NCI-H187 treated with DMSO at 0.1 percent for 48 hours (cell line): ENCODE results near the gene DPP4.

ENCODE experiments used
- DNase-seq: peaks from one replicate; lab custom pipeline; 2025; lab: John Stamatoyannopoulos, UW

Gene DPP4

DNA sequence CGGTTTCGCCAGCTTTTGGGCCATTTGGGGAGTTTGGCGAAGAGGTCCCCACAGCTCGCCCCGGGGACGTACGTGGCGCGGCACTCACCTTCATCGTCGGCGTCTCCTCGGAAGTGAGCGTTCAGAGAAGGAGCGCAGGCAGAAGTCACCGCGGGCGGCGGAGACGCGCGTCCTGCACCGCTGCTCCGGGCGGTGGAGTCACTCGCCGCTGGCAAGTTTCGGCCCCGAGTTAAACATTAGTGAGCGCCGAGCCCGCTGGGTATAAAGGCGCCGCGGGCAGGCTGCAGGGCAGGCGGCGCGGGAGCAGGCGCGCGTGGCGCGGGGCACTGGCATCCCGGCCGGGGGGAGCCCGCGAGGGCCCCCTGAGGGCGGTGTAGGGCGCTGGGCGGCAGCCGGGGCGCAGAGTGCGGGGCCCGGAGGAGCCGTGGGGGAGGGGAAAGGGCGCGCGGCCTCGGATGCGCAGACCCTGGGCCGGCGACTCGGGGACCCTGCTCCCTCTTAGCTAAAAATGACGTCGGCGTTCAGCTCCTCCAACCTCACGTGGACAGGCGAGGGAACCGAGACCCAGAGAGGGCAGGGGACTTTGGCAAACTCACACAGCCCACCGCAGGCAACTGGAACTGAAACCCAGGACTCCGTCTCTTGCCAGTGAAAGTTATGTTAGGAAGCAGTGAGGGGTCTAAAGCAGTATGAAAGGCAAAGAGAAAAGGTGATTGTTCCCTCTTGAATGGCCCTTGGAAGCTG, at the start of gene DPP4:
DPP4 (minus strand) TSS at position 328 of the 744 bp plus-strand sequence; CDS start at position 94, 234 bp downstream.
- no peak for DNase-seq

DNA sequence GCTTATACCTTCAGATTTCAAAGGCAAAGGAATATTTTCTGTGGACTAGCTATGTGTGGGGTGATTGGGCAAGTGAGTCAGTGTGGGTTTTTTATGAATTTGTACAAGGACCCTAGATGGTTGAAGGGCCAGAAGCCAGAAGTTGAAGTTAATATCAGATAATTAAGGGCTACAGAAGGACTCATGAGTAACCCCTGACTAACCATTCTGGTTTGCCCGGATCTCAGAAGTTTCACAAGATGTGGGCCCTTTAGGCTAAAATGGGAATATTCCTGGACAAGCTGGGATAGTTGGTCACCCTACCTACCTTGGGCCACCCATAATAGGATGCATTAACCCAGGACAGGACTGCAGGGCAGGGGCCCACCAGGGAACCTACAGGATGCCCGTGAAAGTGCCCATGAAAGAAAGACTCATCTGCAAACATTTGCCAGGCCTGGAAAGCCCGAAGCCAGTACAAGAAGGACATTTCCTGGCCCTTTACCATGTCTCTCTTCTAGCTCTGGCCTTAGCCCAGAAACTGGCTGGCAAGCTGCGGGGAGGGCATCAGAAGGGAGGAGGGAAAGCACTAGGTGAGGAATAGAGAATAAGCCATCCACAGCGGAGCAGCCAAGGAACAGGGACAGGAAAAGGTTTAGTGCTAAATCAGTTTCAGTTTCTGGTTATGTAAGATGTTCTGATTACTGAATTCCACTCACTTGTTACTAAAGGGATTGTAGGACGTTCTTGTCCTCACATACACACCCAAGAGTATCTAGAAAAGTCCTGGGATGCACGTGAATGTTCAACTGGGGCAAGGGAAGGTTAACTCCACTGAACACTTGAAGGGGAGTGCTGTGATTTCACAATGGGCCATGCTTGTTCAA, 44.4 kb upstream of the DPP4 start:
- DNase-seq, result no peak

DNA sequence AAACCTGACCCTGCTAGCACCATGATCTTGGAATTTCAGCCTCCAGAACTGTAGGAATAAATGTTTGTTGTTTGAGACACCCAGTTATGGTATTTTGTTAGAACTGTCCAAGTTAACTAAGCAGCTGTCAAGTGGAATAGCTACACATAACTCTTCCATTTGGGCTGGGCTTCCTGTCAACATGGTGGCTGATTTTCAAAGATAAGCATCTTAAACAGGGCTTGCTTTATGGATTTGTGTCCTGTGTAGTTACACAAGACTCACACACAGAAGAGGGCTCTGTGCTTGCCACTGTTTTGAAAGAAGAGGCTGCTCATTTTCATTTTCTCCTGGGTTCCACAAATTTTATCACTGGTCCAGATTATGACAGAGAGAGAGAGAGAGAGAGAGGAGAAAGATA, 42.3 kb upstream of the DPP4 start:
- no peak for DNase-seq

DNA sequence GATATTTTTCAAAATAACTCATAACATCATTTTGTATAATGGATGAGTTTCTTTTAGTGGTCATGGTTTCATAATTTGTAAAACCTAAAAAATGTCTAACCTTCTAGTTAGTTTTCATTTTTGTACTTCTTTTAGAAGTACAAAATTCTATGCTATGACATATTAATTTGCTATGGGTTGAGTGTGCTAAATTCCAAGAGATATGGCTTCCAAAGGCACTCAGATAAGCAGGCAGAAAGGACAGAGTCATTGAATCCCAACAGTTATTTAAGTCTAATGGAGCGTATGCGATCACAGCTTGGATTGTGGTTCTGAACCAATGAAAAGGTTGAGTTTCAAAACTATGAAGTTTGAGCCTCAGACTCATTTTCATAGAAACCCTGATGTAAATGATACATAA, 41.1 kb upstream of the DPP4 start:
- DNase-seq, result no peak

DNA sequence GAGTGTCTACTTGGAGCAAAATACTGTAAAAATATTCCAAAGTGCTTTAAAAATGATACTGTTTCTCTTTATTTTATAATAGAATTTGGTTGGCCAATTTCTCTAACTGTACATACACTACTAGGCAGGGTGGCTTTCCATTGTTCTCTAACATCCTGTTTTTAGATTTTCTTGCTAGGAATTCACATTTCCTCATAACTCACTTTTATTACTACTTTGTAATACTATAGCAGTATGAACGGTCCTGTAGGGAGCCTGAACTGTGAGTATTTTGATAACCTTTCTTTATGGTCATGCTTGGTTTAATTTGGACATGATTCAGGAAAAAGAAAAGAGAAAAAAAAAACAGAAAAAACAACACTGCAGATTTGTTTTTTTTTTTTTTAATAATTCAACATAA, 40.3 kb upstream of the DPP4 start:
- no peak for DNase-seq

DNA sequence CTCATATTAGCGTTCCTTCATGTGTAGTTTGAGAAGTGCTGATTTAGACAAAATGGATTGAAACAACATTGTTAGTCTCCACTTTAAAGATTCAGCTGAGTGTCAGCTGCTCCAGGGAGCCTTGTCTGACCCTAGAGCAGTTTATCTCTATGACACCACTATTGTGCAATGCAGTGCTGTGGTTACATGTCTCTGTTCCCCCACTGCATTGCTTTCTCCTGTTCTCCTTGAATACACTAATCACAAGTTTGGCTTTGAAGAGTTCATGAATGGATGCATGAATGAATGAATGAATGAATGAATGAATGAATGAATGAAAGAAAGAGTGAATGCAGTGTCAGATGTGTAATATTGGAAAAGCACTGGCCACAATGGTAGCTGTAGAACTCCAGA, 39.8 kb upstream of the DPP4 start:
- no peak for DNase-seq

DNA sequence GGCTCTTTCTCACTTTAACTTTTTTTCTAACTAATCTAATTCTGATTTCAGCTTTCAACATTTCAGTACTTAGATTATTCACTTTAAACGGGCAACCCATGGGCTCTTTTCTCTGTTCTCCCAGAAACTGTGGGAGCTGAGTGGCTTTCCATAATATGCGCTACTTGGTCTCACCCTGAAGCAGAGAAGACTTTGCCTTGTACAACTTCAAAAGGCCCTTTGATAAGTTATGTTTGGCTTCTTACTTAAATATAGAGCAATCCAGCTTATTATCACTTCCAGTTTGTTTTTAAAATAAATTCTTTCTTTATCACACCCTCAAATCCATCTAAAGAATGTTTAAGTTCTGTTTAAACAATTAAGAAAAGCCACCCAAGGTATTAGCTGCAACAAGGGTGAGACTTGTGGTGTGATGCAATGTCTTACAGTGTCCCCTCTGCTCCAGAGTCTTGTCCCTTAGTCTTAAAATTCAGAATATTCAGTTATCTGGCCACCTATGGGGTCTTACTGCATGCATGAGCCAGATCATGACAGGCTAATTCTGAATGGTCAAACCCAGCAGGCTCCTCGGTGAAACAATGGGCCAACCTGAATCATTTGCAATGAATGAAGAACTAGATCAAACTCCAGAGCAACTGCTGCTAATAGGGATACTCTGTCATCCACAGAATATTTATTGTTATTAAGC, 39.2 kb upstream of the DPP4 start:
- no peak for DNase-seq

DNA sequence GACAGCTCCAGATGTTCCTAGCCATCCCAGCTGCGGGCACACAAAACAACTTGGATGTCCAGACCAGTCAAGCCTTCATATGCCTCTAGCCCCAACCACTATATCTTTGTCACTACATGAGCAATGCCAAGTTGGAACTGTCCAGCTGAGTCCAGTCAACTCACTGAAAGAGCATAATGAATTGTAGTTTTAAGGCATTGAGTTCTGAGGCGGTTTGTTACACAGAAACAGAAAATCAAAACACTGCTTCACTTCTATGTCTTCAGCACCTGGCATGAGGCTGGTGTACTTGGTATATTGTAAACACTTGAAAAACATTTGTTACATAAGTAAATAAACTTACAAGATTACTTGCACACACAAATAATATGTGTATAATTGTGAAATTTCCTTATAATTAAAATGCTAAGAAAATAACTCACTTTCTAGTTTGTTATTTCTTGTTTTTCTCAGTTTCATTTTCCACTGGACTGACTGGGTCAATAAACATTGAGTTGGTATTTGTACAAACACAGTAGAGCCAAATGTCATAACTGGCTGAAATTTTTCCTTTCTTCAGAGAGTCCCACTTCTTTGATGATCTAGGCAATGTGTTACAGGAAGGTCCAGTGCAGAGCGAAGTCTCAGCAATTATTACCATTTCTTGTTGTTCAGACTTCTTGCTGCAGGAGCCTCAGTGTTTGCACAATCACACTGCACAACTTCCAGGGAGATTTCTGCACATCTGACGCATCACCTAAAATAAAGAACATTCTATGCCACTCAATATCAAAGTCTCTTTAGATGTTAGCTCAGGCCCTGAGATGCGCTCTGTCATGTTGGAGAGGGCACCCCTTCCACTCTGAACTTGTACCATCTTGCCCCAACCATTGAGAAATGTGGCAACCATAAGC, 38.2 kb upstream of the DPP4 start:
- no peak for DNase-seq

DNA sequence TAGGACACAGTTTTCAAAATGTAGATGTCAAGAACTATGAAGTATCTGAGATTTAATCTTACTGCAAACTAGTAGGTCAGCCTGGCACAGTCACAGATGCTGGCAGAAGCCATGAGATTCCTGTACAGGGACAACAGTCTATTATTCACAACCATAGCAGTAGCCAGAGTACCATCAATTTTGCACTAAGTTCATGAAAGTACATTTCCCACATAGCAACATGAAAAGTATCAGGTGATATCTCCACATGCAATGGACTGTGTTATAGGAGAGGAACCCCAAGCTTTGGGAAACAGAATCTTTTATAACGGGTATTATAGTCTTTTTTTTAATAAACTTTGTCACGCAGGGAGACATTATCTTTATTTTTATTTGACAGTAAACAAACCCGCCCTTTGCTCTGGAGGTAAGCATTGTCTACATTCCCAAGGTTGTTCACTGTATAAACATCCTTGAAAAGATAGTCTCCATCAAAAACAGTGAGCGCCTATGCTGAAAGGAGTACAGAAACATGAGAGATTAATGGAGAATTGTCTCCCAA, 33.4 kb upstream of the DPP4 start:
- no peak for DNase-seq

DNA sequence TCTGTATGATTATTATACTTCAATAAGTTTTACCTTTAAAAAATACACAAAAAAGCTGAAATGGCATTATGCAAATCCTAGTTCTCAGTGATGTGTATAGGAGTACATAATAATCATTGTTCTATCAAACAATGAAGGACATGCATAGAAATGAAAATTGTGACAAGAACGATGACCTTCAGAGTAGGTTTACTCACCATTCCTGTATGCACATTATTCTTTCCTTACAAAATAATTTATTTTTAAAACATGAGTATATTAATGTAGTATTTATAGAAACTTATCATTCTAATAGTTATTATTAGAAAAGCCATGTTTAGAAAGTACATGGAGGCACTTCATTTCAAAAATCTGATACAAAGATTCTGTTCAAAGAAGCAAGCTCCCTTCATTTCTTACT, 32.7 kb upstream of the DPP4 start:
- no peak for DNase-seq

DNA sequence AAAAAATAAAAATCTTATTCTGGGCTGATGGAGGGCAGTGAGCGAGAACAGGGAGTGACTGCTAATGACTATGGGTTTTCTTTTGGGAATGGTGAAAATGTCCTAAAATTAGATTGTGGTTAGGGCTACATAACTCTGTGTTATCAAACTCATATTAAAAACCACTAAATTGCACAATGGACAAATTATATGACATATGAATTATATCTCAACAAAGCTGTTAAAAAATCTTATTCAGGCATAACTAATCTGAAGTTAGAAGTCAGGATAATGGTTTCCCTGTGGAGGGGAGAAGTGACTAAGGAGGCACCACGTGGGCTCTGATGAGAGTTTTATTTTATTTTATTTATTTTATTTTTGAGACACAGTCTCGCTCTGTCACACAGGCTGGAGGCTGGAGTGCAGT, 32.1 kb upstream of the DPP4 start:
- DNase-seq, result no peak

DNA sequence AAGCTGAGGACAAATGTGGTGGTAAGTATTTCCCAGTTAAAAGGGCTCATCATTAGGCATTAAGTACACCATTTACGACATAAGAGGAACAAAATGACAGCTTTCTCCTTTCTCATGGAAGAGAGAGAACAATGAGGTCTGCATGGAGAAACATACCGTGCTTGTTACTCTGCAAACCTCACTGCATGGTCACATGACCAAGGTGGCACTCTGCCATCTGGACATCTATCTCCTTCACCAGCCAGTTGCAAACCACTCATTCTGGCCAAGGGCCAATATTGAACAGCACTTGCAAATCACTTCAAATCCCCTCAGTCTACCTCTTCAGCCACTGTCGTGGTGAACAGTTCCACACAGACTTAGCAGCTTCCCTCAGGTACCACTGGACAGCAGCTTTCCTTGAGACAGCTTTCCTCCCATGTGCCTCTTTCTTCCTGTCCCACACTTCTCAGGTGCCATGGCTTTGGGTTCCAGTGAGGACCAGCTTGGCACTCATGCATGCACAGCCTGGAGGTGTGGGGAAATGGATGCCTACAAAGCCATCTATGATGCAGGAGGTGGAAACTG, 29.5 kb upstream of the DPP4 start:
- no peak for DNase-seq

DNA sequence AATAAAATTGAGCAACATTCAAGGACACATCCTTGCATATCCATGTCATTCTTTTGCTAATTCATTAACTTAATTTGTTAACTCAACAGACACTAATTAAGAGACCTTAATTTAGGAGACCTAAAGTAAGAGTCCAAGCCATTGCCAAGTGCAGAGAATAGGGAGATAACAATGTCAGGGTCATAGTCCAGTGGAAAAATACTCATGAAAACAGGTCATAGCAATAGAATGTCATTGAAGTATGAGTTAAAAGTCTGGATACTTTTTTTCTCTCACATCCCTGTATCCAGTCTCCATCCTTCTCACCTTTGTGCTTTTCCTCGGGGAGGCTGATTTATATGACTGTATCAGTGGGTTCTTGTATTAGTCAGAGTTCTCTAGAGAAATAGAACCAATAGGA, 26.6 kb upstream of the DPP4 start:
- DNase-seq, result no peak

DNA sequence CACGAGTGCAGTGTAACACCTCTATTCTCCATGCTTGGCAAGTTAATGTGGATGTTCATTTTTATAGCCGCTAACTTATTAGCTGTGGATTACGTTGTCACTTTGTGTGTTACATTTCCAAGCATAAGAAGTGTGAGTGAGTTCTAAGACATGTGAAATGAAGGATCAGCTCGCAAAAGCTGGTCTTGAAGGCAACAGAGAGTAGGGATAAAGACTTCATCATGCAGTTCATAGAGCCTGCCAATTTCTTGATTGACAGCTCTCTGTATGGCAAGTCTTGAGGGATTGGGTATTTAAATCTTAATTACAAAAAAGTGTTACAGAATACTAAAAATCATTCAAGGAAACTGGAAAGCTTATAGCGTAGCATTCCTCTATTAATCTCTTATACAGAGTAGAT, 25.8 kb upstream of the DPP4 start:
- no peak for DNase-seq

DNA sequence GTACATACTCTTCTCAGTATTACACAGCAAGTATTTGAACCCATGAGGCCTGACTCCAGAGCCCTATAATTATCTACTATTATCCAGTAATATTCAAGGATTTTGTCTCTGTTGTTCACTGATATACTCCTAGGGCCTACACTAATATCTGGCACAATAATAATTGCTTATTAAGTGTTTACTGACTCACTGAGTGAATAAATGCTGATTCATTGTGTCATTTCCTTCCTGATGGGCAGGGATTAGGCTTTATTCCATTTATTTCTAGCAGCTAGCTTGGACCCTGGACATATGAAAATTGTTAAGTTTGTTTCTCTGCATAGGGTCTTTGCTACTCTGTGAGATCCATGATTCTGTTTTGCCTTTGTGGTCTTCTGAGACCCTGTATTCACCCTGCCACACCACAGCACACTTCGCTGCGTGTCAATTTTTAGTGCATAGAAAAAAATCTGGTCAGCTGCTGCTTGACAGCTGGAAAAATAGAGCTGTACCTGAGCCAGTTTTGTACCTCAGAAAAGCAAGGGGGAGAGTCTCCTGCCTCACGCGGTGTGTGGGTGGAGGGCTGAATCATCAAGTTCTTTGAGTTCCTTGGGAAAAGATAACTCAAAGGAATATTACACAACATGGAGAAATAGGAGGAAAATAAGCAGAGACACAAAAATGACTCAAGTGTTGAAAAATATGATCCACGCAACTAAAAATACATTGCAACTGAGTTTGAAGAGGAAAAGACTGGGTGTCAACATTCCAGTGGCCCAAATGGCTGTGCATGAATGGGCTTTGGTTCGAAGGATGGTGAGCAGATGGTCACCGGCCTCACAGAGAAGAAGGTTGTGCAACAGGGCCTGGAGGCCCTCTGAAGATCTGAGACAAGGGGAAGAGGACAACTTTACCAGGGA, 18.9 kb upstream of the DPP4 start:
- no peak for DNase-seq

DNA sequence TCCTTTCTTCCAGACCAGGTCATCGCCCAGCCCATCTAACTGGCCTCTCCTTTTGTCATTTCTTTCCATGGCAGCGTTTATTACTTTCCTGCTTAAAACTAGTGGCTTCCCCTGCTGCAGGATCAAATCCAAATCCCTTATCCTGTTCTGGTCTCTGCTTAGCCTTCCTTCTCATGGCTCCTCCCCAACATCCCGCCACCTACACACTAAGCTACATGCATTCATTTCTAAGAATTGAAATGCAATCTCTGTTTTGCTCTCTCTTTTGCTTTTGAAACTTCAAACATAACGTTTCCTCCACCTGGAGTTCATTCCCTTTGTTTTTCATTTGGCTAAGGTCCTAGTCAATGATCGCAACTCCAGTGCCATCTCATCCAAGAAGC, 18.0 kb upstream of the DPP4 start:
- DNase-seq, result no peak

DNA sequence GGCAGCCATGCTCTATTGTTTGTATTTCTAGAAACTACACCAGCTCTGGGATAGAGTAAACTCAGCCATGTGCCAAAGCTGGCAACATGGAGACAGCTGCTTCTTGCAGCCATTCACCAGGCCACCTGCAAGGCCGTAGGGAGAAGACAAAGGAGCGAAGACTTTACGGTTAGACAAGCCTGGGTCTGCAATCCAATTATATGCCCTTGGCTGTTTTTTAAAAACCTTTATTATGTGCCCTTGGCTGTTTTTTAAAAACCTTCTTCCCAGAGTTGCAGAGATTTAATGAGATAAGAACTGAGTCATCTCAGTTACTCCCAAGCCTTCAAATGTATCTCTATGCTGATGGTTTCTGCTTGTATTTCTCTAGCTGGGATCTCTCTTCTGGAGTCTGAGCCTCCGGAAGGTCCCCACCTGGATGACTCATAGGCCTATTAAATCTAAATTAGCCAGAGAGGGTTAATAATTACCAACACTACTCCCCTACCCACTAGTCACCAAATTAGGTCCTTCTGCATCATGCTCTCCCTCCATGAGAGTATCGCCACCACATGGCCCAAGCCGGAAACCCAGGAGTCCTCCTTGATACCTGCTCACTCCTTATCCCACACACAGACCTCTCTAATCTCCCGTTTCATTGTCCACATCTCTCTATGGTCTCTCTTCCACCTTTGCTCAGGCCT, 17.5 kb upstream of the DPP4 start:
- no peak for DNase-seq

DNA sequence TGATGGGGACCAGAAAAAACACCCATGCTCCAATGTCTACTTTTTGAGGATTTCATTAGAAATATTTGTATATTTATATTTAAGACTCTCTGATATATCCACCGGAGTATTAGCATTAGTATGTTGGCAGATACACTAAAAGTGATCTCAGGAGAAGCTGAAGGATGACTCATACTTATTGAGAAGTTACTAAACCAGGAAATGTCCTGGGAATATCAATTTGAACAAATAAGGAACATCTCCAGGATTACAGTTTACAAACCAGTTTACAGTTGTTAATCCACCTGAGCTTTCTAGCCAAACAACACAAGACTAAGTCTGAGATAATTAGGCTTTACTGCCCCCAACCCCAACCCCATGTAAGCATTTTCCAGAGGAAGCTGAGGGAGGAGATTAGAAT, 16.1 kb upstream of the DPP4 start:
- DNase-seq, result no peak

DNA sequence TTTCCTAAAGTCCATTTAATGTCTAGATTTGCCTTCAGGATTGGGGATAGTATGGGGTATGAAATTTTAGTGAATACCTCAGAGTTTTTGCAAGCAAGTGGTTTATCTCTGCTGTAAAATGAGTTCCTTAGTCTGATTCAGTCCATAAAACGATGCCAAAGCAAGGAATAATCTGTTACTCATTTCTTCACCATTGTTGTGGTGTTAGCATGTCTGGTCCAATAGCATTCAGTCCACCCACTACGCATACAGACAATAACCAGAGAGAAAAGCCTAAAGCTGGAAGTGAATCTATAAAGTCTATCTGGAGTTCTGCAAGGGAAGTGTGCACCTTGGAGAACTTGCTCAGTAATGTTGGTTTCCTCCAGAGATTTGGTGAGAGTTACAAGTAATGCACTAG, 12.9 kb upstream of the DPP4 start:
- DNase-seq, result no peak
